HG02981 (cell line): Measurements from ENCODE around the gene INHBB.
"Not testable (repeated sequence)": the region's sequence is repeated elsewhere in the genome, so short reads cannot be mapped to it uniquely, and the experiment has no call there.

Source experiments
- ATAC-seq: cut with Tn5 transposase; IDR thresholded peaks from one replicate; pipeline ENCODE4 v1.9.1; 2021; ENCODE audit warnings: mild to moderate bottlenecking, moderate library complexity; ENCODE audit not compliant: unreplicated experiment

INHBB gene

GRCh38 chr2:120376679-120377640 lies 31.0 kb downstream of the INHBB start:
- ATAC-seq = no peak

- ATAC-seq = no peak
Measured at GRCh38 chr2:120378605-120379004, 32.7 kb downstream of the INHBB start.

GRCh38 chr2:120379916-120380893 lies 34.3 kb downstream of the INHBB start:
- no peak for ATAC-seq

- ATAC-seq = no peak
Measured at GRCh38 chr2:120381192-120381591, 35.3 kb downstream of the INHBB start.

- ATAC-seq = no peak
Measured at GRCh38 chr2:120381661-120382060, 35.7 kb downstream of the INHBB start.

GRCh38 chr2:120382541-120383144 lies 36.7 kb downstream of the INHBB start:
- ATAC-seq = no peak

GRCh38 chr2:120383191-120383590 lies 37.3 kb downstream of the INHBB start:
- ATAC-seq = no peak

- no peak for ATAC-seq
Measured at GRCh38 chr2:120383631-120384340, 37.9 kb downstream of the INHBB start.

- no peak for ATAC-seq
Measured at GRCh38 chr2:120384486-120385354, 38.8 kb downstream of the INHBB start.

GRCh38 chr2:120385355-120386127 lies 39.6 kb downstream of the INHBB start:
- no peak for ATAC-seq

- no peak for ATAC-seq
Measured at GRCh38 chr2:120388222-120389035, 42.5 kb downstream of the INHBB start.

GRCh38 chr2:120389036-120389391 lies 43.1 kb downstream of the INHBB start:
- no peak for ATAC-seq

- ATAC-seq = no peak
Measured at GRCh38 chr2:120390381-120391055, 44.6 kb downstream of the INHBB start.

- not testable (repeated sequence) for ATAC-seq
Measured at GRCh38 chr2:120391382-120391781, 45.4 kb downstream of the INHBB start.

GRCh38 chr2:120391911-120392665 lies 46.2 kb downstream of the INHBB start:
- ATAC-seq = no peak

- no peak for ATAC-seq
Measured at GRCh38 chr2:120392923-120393322, 47.0 kb downstream of the INHBB start.

- ATAC-seq = no peak
Measured at GRCh38 chr2:120393456-120393855, 47.5 kb downstream of the INHBB start.
